H1 (cell line): Measurements from ENCODE around the gene FHL2. TPM values are rescaled to one million over a fixed set of nuclear protein-coding genes. Genes with fewer than 3 reads are reported as not detected.

ENCODE experiments used
- ASH2L ChIP-seq: fragments of 200-600, 300-600 bp; sonication (generic); IDR thresholded peaks from one replicate; pipeline ENCODE4 v1.7.1; 2017; ENCODE audit warnings: low read length
- CTCF ChIP-seq, 3 experiments: IDR thresholded peaks; 1 replicate in 2 of 3; 2 replicates in 1 of 3; pipeline versions ENCODE4 v1.5.1 to v1.6.1; 2011; ENCODE audit warnings: low read length in 3 of 3, mild to moderate bottlenecking in 3 of 3, inconsistent platforms in 2 of 3, low read depth in 1 of 3, moderate library complexity in 1 of 3; ENCODE audit not compliant: insufficient read depth in 1 of 3; ENCODE audit errors: control extremely low read depth in 1 of 3
- GTF2F1 ChIP-seq: IDR thresholded peaks from 2 replicates; pipeline ENCODE4 v1.6.1; 2012; ENCODE audit warnings: low read depth, low read length, improper control_type of control experiment, borderline replicate concordance
- PHF8 ChIP-seq: fragments of 200-600 bp; sonication (generic); conservative IDR thresholded peaks from 2 replicates; pipeline ENCODE4 v1.7.1; 2012; ENCODE audit warnings: low read depth, mild to moderate bottlenecking, inconsistent platforms, low read length, moderate library complexity
- POLR2AphosphoS5 ChIP-seq: IDR thresholded peaks from 2 replicates; pipeline ENCODE4 v1.6.1; 2011; ENCODE audit warnings: low read depth, low read length
- SP4 ChIP-seq: IDR thresholded peaks from 2 replicates; pipeline ENCODE4 v1.6.1; 2012; ENCODE audit warnings: low read length, inconsistent platforms
- ZNF274 ChIP-seq: IDR thresholded peaks from 2 replicates; pipeline ENCODE4 v1.7.0; 2012; ENCODE audit warnings: low read length, borderline replicate concordance; ENCODE audit errors: extremely low read depth
- polyA plus RNA-seq, 7 experiments: library from polyadenylated mRNA; depleted of rRNA in 3 of 7; stranded (reverse) in 5 of 7; unstranded in 2 of 7; fragments of >200 nt in 5 of 7; fragments of 200-250 nt in 2 of 7; gene quantifications; 1 replicate in 5 of 7; 2 replicates in 1 of 7; 4 replicates in 1 of 7; pipeline versions ENCODE4 v1.2.1 to v1.2.3, GENCODE V29; 2011 to 2013; ENCODE audit warnings: missing spikeins in 2 of 7, mixed read lengths in 2 of 7
- total RNA-seq: library from RNA; stranded (reverse); fragmentation: NEBNext Ultra II Directional; extraction: Animal tissue kit (Norgen Biotek cat#: 25700); gene quantifications from 2 replicates; pipeline ENCODE4 v1.2.1, GENCODE V29; 2021

Gene FHL2
- total and polyA plus RNA-seq, 2 of the 8 experiments (the other 6 are each of a cell fraction or from before 2014, with no cell fraction given), result 33.2 to 64.3 TPM

- TF ChIP-seq ZNF274 (no peak), SP4 (no peak), POLR2AphosphoS5 (no peak), GTF2F1 (no peak), PHF8 (no peak), ASH2L (no peak), CTCF (IDR thresholded peaks at IDR 0.05; ENCODE audit: control extremely low read depth in 1 of 3, insufficient read depth in 1 of 3, low read depth in 1 of 3, low read length in 3 of 3) (no peak)
Measured at GRCh38 chr2:105416156-105416555, 17.3 kb upstream of the FHL2 start (continued).
